ENCODE data around the gene RGS13. TPM values are rescaled to one million over a fixed set of nuclear protein-coding genes. Genes with fewer than 3 reads are reported as not detected.

Gene RGS13
- total RNA-seq, 1 donor from 2014 or later = not detected

DNA sequence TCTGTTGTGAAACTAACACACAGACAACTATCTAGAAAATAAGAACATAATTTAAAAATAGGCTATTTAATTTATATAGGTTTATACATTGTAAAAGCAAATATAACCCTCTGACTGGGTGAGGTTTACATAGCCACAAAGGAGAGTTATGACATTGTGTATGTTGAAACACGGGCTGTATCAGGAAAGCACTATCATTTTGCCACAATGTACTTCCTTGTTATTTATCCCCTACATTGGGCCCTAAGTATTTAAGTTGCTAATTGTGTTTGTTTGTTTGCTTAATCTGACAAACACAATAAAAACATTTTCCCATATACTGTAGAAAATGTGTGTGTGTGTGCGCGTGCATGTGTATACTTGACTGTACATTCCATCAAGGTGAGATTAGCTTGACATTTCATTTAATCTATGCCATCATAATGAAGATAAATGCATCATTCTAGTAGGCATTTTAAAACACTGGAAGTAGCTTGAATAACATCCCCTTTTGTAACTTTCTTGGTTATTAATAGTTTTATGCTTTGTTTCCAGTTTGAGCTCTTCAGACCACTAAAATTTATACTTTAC lies 72.1 kb downstream of the RGS13 start:
- no peaks in the 10 kb centered on the region for H3K9me3 Mint-ChIP-seq (ENCODE audit: unreplicated experiment)
- H4K20me1 ChIP-seq (ENCODE audit: insufficient read depth, low read length) = no peaks in the 10 kb centered on the region

DNA sequence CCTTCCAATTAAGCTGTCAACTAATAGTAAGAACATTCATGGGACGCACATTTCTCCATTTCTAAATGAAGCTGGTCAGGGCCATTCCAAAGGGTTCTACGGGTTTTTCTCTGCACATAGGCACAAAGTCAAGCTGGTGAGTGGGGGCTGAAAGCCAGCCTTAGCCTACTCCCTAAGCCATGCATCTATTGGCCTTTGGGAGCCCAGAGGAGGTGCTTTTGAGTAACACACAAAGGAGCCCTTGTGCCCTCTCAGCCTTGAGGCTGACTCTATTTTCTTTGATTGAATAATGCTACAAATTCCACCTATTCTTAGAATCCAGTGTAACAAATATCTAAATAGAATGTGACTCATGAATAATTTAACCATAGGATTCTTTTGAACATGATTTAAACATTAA lies 73.6 kb downstream of the RGS13 start:
- Histone ChIP-seq H3K27me3 (ENCODE audit: insufficient read depth, low read length) (no peaks in the 10 kb centered on the region), H2AFZ (ENCODE audit: low read depth, low read length) (no peak overlapping the region), H3K36me3 (ENCODE audit: insufficient read depth, low read length) (no peaks in the 10 kb centered on the region), H3K27ac (ENCODE audit: low read depth, low read length) (no peak overlapping the region), H3K9ac (ENCODE audit: low read length) (no peak overlapping the region), H3K4me3 (ENCODE audit: insufficient read depth, low read depth, low read length) (no peak overlapping the region), H3K4me1 (ENCODE audit: insufficient read depth, low read length) (peaks cover 4% of the 10 kb centered on the region), H3K9me3 (ENCODE audit: insufficient read depth, low read depth, low read length) (no peaks in the 10 kb centered on the region), H3K79me2 (ENCODE audit: insufficient read depth, low read length) (no peaks in the 10 kb centered on the region), H4K20me1 (ENCODE audit: insufficient read depth, low read length) (no peaks in the 10 kb centered on the region), H3K4me2 (ENCODE audit: low read length) (no peak overlapping the region)
- FAIRE-seq (no peak), DNase-seq (ENCODE audit: low read depth) (peak; percentile 28)
- H3K4me3 Mint-ChIP-seq (ENCODE audit: unreplicated experiment) = no peak overlapping the region
- H3K9me3 Mint-ChIP-seq (ENCODE audit: unreplicated experiment) = no peaks in the 10 kb centered on the region
- H3K4me1 Mint-ChIP-seq (ENCODE audit: low read depth, unreplicated experiment) = peaks cover 2% of the 10 kb centered on the region
- no peaks in the 10 kb centered on the region for H3K36me3 Mint-ChIP-seq (ENCODE audit: low read depth, unreplicated experiment)
- TF ChIP-seq EZH2 (IDR thresholded peaks at IDR 0.05; ENCODE audit: insufficient read depth, low read length) = no peak
- TF ChIP-seq, protein P1, sequence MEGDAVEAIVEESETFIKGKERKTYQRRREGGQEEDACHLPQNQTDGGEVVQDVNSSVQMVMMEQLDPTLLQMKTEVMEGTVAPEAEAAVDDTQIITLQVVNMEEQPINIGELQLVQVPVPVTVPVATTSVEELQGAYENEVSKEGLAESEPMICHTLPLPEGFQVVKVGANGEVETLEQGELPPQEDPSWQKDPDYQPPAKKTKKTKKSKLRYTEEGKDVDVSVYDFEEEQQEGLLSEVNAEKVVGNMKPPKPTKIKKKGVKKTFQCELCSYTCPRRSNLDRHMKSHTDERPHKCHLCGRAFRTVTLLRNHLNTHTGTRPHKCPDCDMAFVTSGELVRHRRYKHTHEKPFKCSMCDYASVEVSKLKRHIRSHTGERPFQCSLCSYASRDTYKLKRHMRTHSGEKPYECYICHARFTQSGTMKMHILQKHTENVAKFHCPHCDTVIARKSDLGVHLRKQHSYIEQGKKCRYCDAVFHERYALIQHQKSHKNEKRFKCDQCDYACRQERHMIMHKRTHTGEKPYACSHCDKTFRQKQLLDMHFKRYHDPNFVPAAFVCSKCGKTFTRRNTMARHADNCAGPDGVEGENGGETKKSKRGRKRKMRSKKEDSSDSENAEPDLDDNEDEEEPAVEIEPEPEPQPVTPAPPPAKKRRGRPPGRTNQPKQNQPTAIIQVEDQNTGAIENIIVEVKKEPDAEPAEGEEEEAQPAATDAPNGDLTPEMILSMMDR (IDR thresholded peaks at IDR 0.05; ENCODE audit: insufficient read depth, low read depth, low read length) = no peak
- H3K27ac Mint-ChIP-seq (ENCODE audit: unreplicated experiment) = no peak overlapping the region
- H3K27me3 Mint-ChIP-seq (ENCODE audit: low read depth, unreplicated experiment) = no peaks in the 10 kb centered on the region

More for the DNA sequence above, 72.1 kb downstream of the RGS13 start:
- H3K9ac ChIP-seq (ENCODE audit: low read length) = no peak overlapping the region
- no peaks in the 10 kb centered on the region for H3K9me3 ChIP-seq (ENCODE audit: insufficient read depth, low read depth, low read length)
- H3K4me2 ChIP-seq (ENCODE audit: low read length) = no peak overlapping the region
- Mint-ChIP-seq H3K27me3 (ENCODE audit: low read depth, unreplicated experiment) (no peaks in the 10 kb centered on the region), H3K36me3 (ENCODE audit: low read depth, unreplicated experiment) (no peaks in the 10 kb centered on the region), H3K4me3 (ENCODE audit: unreplicated experiment) (no peak overlapping the region), H3K4me1 (ENCODE audit: low read depth, unreplicated experiment) (peaks cover 3% of the 10 kb centered on the region), H3K27ac (ENCODE audit: unreplicated experiment) (no peak overlapping the region)
- peaks cover 5% of the 10 kb centered on the region for H3K4me1 ChIP-seq (ENCODE audit: insufficient read depth, low read length)
- no peaks in the 10 kb centered on the region for H3K36me3 ChIP-seq (ENCODE audit: insufficient read depth, low read length)
- DNase-seq (ENCODE audit: low read depth) = no peak
- H3K4me3 ChIP-seq (ENCODE audit: insufficient read depth, low read depth, low read length) = no peak overlapping the region
- no peak overlapping the region for H3K27ac ChIP-seq (ENCODE audit: low read depth, low read length)
- no peak for FAIRE-seq
- no peak for TF ChIP-seq EZH2 (IDR thresholded peaks at IDR 0.05; ENCODE audit: insufficient read depth, low read length)
- TF ChIP-seq, protein P1 (IDR thresholded peaks at IDR 0.05; ENCODE audit: insufficient read depth, low read depth, low read length) = no peak
- no peak overlapping the region for H2AFZ ChIP-seq (ENCODE audit: low read depth, low read length)
- H3K79me2 ChIP-seq (ENCODE audit: insufficient read depth, low read length) = no peaks in the 10 kb centered on the region
- H3K27me3 ChIP-seq (ENCODE audit: insufficient read depth, low read length) = no peaks in the 10 kb centered on the region

Other genes starting within 250 kb of the RGS13 start
- not detected in 2 replicates for gene RGS1, start 60.4 kb upstream of the RGS13 start, total RNA-seq
- gene RGS2, start 172.9 kb downstream of the RGS13 start, total RNA-seq = 10.5 and 13.8 TPM in 2 replicates

All from astrocyte (in vitro differentiated cells and primary cell).